ENCODE data around the gene LRBA. TPM values are rescaled to one million over a fixed set of nuclear protein-coding genes. Genes with fewer than 3 reads are reported as not detected.

LRBA gene
- total and polyA plus RNA-seq, 9 of the 15 experiments (the other 6 are each of a cell fraction or from before 2014, with no cell fraction given), result 24.2 to 88.7 (median 59.7) TPM

- no peak for TF ChIP-seq ZNF518B (CRISPR knock-in tag; IDR thresholded peaks at IDR 0.05)
- no peak for TF ChIP-seq HNRNPH1 (optimal IDR thresholded peaks at IDR 0.05; ENCODE audit: low read depth, low read length)
- no peak for TF ChIP-seq RFX1 (IDR thresholded peaks at IDR 0.05)
These were observed 480.3 kb downstream of the LRBA start (continued) for GRCh38 chr4:150534818-150535217.

GRCh38 chr4:150533673-150534072 is 481.4 kb downstream of the LRBA start:
- peak; percentile 70 for TF ChIP-seq EHMT2 (IDR thresholded peaks at IDR 0.05)
- no peak for TF ChIP-seq ZNF551 (CRISPR knock-in tag; IDR thresholded peaks at IDR 0.05)
- Histone ChIP-seq H4K20me1 (replicated peaks; ENCODE audit: control insufficient read depth, insufficient read depth, low read length) (no peaks in the 10 kb centered on the region), H3K4me2 (ENCODE audit: insufficient read depth, low read length) (no peak overlapping the region), H3K36me3 (ENCODE audit: control insufficient read depth, insufficient read depth, low read length) (no peaks in the 10 kb centered on the region), H3K9me1 (ENCODE audit: control insufficient read depth, insufficient read depth, low read length) (no peaks in the 10 kb centered on the region), H3K4me1 (replicated peaks in 1 of 2; ENCODE audit: control insufficient read depth in 2 of 2, insufficient read depth in 2 of 2, low read length in 2 of 2) (peaks cover 0 to 2% of the 10 kb centered on the region in 2 experiments; a peak in 1 of 5 replicates), H3K9me3 (replicated peaks; ENCODE audit: control insufficient read depth, insufficient read depth, low read depth, low read length) (no peaks in the 10 kb centered on the region), H3K79me2 (ENCODE audit: control insufficient read depth, insufficient read depth, low read length) (no peaks in the 10 kb centered on the region), H3K27me3 (ENCODE audit: control insufficient read depth in 2 of 2, insufficient read depth in 2 of 2, low read length in 2 of 2) (no peaks in the 10 kb centered on the region), H3K9ac (ENCODE audit: insufficient read depth in 1 of 2, low read depth in 2 of 2, low read length in 2 of 2) (no peak overlapping the region), H2AFZ (ENCODE audit: low read depth, low read length) (no peak overlapping the region), H3K4me3 (no peak overlapping the region), H3K27ac (ENCODE audit: extremely low read depth, low read depth, low read length) (no peak overlapping the region)
- POLR2A ChIA-PET, result no interaction called here
- CTCF ChIA-PET (ENCODE audit: low intra/inter-chr PET ratio), result interaction anchor here (0.6 kb wide), 1 partner anchor 25 kb away, joined by 3 read pairs; no protein-coding TSS in a partner anchor
- WGBS (ENCODE audit: insufficient coverage, low coverage, missing lambda C conversion rate), result 79% methylated on average over 3 of the region's 3 CpGs
- intact Hi-C loops (cut with micrococcal nuclease), result no loop called here
- ATAC-seq, result no peak
- FAIRE-seq, result no peak
- DNase-seq (ENCODE audit: extremely low read depth in 1 of 4, low spot score in 3 of 4), result no peak
- in situ Hi-C loops (cut with MboI), result no loop called here
- BruUV-seq (replicated peaks), result no TSS peak

All from K562 (cell line).